ENCODE data around the gene RPL26.

RPL26 gene

DNA sequence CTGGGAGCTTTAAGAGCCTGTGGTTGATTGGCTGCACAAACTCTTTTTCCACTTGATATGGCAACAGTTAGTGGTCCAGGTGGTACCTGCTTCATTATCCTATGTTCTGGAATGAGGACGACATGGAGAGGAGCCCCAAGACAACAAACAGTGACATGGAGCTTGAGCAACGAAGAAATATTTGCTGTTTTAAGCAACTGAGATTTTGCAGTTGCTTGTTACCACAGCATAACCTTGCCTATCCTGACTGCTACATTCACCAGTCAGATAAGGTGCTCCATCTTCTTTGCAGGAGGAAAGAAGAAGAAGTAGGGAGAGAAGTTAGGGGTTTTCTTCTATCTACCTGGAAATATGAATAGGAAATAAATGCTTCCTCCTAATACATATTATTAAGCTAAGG, 50.9 kb downstream of the RPL26 start:
- DNase-seq (ENCODE audit: insufficient read length, low spot score) (no peak), FAIRE-seq (no peak)
